GM19438 (cell line): Measurements from ENCODE around the gene LIN9.
"Not testable (repeated sequence)": the region's sequence is repeated elsewhere in the genome, so short reads cannot be mapped to it uniquely, and the experiment has no call there.

Experiments used
- ATAC-seq: cut with Tn5 transposase; IDR thresholded peaks from one replicate; pipeline ENCODE4 v1.9.1; 2021; ENCODE audit warnings: low read depth; ENCODE audit not compliant: unreplicated experiment

Gene LIN9

DNA sequence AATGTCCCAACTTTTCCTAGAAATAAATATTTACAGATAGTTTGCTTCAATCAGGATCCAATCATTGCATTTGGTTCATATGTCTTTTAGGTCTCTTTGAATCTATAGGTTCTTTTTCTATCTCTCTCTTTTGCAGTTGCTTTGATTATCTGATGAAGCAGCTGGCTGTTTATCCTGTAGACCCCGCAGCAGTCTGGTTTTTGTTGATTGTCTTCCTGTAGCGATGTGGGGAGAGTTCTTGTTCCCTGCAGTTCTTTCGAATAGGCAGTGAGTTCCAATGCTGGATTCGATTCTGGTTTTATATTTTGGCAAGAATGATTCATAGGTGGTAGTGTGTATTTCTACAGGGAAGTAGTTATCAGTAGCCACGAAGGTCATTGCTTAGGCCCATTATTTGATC lies 92.9 kb downstream of the LIN9 start:
- no peak for ATAC-seq

DNA sequence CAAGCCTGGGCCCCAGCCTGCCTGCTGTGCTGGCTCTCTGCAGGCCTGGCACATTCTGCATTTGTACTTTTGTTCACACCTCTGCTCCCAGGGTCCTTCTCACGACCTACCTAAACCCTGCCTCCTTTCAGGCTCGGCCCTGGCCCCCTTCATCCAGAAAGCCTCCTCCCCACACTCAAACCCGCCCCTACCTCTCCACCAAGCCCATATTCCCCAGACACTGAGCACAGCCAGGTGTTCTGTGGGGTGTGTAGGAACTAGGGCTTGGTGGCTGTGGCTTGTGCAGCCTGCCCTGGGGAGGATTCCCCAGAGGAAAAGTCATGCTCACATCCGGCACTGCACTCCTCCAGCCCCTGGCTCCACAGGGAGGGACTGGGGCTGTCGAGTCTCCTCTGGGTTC lies 93.7 kb downstream of the LIN9 start:
- peak; percentile 64 for ATAC-seq

DNA sequence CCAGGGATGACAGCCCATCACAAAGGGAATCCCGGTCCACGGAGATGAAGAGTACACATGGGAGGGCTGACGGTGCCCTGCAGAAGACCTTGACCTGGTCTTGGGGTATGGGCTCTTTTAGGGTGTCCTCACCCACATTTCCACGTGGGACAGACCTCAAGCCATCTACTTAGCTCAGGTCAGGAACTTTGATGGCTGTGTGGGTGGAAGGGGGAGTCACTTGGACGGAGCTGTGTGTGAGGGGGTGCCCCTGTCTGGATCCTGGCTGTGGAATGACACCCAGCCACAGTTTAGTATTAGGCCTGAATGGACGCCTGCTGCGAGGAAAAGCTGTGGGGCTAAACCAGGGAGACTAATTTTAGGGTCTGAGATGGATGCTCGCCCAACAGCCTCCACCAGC lies 96.4 kb downstream of the LIN9 start:
- ATAC-seq: no peak

DNA sequence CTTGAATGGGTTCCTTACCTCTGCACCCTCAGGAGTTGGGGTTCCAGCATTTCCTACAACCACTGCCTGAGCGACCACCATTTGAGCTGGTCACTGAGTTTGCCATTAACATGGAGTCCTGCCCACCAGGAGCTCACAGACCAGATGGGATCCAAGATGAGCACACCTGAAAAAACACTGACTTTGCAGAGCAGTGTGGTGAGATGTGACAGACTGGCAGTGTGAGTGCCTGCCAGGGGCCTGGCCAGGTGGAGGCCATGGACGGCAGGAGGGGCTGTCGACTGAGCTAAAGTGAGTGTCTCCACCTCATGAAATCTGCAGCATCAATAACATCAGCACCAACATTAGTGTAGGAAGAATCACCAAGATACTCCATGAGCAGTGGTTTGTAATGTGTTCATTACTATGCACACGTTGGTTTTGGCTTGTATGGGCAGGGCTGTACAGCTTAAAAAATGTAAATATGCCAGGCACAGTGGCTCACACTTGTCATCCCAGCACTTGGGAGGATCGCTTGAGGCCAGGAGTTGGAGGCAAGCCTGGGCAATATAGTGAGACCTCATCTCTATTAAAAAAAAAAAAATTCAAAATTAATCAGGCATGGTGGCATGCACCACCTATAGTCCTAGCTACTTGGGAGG lies 97.7 kb downstream of the LIN9 start:
- ATAC-seq: no peak

DNA sequence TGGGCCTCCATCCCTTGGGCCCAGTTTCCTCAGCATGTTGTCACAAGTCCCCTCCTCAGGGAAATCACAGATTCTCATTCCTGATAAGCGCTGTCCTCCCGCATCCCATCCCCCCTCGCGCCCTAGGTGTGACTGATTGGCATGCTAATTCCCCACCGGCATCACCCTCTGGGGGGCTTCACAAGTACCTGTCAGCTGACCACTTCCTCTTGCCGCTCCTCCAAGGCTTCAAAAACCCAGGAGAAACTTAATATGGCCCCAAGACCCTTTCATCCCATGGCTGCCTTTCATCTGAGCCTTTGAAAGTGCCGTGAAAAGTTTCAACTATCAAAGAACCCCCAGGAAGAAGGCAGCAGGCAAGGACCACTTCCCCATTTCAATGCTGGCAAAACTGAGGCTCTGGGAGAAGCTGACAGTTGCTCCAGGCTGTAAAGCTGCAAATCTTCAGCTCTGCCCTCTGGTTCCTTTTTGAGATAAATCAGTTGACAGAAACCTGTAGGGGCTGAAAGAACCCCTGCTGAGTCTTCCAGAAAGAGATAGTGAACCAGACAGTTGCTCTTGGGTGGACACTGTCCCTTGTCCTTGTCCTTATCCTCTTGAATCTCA lies 98.3 kb downstream of the LIN9 start:
- no peak for ATAC-seq

DNA sequence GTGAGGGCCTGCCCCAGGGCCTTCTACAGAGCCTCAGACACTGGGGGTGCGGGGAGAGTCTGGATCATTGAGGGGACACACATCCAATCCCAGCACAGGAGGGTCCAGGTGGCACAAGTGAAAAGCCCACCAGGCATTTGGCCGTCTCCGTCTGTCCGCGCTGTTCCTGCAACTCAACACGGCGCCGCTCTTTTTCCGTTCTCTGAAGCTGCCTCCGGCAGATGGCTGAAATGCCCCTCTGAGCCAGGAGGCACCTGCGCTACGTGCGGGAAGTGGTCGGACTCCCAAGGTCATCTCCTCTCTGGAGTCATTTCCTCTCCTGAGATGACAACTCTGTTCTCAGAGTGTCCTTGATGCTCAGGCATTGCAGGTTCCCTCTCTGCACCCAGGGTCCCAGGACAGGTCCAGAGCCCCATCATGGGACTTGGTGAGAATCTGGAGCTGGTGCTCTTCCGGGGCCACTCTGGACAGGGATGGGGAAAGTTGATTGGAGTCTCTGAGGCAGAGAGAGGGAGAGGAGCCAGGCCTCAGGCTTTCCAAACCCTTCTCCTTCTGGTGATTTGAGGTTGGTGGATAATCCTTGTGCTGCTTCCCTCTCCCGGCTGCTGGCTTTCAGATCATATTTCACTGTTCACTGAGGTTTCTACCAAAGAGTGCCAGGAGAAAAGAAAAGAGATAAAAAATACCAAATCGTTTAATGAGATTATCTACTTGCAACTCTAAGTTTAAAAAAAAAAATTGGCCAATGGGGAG lies 99.5 kb downstream of the LIN9 start:
- no peak for ATAC-seq

GRCh38 chr1:226207048-226207447 lies 101.9 kb downstream of the LIN9 start:
- ATAC-seq: no peak

GRCh38 chr1:226204198-226204597 lies 104.8 kb downstream of the LIN9 start:
- ATAC-seq: no peak

- no peak for ATAC-seq
These were observed 105.3 kb downstream of the LIN9 start for GRCh38 chr1:226203655-226204054.

DNA sequence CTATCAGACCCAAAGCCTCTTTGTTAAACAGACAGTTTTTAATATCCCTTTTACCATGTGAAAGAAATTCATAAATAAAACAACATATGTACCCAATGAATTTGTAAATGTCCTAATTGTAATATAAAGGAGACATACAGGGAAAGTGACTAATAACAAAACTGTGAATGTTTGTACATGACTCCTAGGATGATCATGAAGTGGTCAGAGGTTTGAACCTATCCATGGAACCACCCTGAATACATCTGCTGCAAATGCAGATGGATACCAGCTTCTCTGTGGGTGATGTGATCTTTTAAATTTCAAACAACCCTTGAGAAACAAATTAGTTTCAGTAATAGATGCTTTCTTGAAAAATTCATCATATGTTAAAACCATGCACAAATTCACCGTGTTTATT lies 105.7 kb downstream of the LIN9 start:
- ATAC-seq: no peak

DNA sequence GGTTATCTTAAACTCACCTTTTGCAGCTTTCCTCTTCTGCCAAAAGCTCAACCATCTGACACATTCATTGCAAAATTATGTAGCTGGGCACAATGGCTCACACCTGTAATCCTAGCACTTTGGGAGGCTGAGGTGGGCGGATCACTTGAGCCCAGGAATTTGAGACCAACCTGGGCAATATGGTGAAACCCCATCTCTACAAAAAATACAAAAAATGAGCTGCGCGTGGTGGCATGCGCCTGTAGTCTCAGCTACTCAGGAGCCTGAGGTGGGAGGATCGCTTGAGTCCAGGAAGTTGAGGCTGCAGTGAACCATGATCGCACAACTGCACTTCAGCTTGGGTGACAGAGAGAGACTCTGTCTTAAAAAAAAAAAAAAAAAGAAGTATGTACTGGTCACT lies 106.3 kb downstream of the LIN9 start:
- not testable (repeated sequence) for ATAC-seq

DNA sequence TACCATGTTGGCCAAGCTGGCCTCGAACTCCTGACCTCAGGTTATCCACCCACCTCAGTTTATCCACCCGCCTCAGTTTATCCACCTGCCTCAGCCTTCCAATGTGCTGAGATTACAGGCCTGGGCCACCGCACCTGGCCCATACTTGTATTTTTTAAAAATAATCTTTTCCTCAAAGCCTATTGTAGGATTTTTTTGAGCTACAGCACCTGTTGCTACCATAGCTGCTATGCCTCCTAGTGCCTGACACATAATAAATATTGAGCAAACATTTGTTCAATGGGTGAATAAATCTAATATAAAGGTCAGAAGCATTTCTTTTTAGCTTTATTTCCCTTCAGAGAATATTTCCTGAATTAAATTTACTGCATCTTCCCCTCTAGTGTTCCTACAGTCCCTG lies 106.7 kb downstream of the LIN9 start:
- no peak for ATAC-seq

GRCh38 chr1:226201029-226201593 lies 107.9 kb downstream of the LIN9 start:
- peak; percentile 49 for ATAC-seq

DNA sequence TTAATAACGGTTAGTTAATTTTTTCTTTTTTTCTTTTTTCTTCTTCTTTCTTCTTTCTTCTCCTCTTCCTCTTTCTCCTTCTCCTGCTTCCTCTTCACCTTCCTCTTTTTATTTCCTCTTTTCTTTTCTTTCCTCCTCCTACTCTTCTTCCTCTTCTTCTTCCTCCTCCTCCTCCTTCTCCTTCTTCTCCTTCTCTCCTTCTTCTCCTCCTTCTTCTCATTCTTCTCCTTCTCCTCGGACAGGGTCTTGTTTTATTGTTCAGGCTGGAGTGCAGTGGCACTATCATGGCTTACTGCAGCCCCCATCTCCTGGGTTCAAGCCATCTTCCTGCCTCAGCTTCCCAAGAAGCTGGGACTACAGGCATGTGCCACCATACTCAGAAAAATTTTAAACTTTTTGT lies 109.0 kb downstream of the LIN9 start:
- ATAC-seq: no peak

GRCh38 chr1:226195144-226195543 lies 113.8 kb downstream of the LIN9 start:
- no peak for ATAC-seq

DNA sequence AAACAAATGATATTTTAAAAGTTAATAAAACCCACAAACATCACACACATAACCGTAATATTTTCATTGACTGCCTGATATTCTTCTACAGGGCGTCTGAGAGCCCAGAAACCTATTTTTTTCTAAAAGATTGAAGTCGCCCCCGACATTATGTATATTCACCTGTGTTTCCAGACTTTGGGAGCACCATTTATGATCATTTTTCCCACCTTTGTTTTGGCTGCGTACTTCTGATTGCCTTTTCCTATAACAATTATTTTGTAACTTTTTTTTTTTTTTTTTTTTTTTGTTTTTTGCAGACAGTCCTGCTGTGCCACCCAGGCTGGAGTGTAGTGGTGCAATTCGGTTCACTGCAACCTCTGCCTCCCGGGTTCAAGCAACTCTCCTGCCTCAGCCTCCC lies 121.6 kb downstream of the LIN9 start:
- no peak for ATAC-seq

GRCh38 chr1:226187019-226187322 lies 122.0 kb downstream of the LIN9 start:
- no peak for ATAC-seq

DNA sequence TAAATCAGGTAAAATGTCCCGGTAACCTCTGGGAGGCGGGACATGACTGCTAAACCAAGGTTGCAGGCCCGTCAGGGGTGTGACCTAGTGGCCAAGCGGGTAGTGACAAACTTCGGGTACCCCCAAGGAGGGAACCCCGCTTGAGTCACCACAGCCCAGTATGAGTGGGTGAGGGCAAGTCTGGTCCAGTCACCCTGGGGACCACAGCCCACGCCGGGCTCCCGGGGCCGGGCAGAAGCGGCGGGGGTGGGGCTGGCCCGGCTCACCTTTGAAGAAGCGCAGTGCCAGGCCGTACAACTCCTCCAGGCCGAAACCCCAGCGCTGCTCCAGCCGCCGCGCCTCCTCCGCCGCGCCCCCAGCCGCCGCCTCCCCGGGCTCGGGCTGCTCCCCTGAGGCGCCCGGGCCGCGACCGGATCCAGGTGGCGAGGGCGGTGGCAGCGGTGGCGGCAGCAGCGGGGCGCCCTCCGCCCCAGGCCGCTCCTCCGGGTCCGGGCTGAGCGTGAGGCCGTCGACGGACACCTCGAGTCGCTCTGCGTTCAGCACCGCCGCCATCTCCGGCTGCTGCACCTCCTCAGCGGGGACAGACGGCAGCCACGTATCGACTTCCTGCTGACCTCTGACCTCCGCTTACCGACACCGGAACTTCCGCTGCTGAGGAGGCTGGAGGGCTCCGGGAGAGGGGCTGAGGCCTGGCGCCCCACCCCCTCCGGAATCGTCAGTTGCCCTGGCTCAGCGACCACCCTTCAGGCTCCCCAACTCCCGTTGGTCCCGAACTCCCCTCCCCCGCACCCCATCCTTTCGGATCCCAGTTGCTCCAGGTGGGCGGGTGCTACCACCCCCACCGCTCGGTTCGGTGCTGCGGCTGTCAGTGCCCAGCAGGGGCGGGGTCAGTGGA lies 122.6 kb downstream of the LIN9 start, which contains the start of gene ACBD3:
Gene ACBD3 (minus strand): TSS at position 618 of the 895 bp plus-strand sequence. CDS start 66 bp downstream, at position 552.
- ATAC-seq: peak; percentile 94

- ATAC-seq: no peak
These were observed 123.6 kb downstream of the LIN9 start for GRCh38 chr1:226185141-226186036.
